ENCODE data around the gene TTLL6.
A peak's percentile ranks its signal among the peaks of the same experiment; 100 is the strongest.

Gene TTLL6

GRCh38 chr17:48815311-48815710 lies 1.7 kb downstream of the TTLL6 start:
- no peak for TF ChIP-seq CTCF (IDR thresholded peaks at IDR 0.05; ENCODE audit: control insufficient read depth, insufficient read depth, low read depth, low read length, missing control alignments)
- H3K4me3 ChIP-seq (ENCODE audit: control insufficient read depth, low read depth, low read length), result no peak overlapping the region
- no peak for DNase-seq (ENCODE audit: low read depth)

- TF ChIP-seq CTCF (IDR thresholded peaks at IDR 0.05; ENCODE audit: control insufficient read depth, insufficient read depth, low read depth, low read length, missing control alignments), result peak; percentile 87
- DNase-seq (ENCODE audit: low read depth), result no peak
- no peak overlapping the region for H3K4me3 ChIP-seq (ENCODE audit: control insufficient read depth, low read depth, low read length)
Measured at GRCh38 chr17:48814504-48814903, 2.5 kb downstream of the TTLL6 start.

GRCh38 chr17:48812001-48812400 lies 5.0 kb downstream of the TTLL6 start:
- H3K4me3 ChIP-seq (ENCODE audit: control insufficient read depth, low read depth, low read length), result no peak overlapping the region
- TF ChIP-seq CTCF (IDR thresholded peaks at IDR 0.05; ENCODE audit: control insufficient read depth, insufficient read depth, low read depth, low read length, missing control alignments), result no peak
- DNase-seq (ENCODE audit: low read depth), result no peak

GRCh38 chr17:48809182-48809581 lies 7.8 kb downstream of the TTLL6 start:
- no peak for TF ChIP-seq CTCF (IDR thresholded peaks at IDR 0.05; ENCODE audit: control insufficient read depth, insufficient read depth, low read depth, low read length, missing control alignments)
- H3K4me3 ChIP-seq (ENCODE audit: control insufficient read depth, low read depth, low read length), result no peak overlapping the region
- DNase-seq (ENCODE audit: low read depth), result no peak

- H3K4me3 ChIP-seq (ENCODE audit: control insufficient read depth, low read depth, low read length), result no peak overlapping the region
- TF ChIP-seq CTCF (IDR thresholded peaks at IDR 0.05; ENCODE audit: control insufficient read depth, insufficient read depth, low read depth, low read length, missing control alignments), result peak; percentile 94
- DNase-seq (ENCODE audit: low read depth), result no peak
Measured at GRCh38 chr17:48804936-48805411, 12.1 kb downstream of the TTLL6 start.

DNA sequence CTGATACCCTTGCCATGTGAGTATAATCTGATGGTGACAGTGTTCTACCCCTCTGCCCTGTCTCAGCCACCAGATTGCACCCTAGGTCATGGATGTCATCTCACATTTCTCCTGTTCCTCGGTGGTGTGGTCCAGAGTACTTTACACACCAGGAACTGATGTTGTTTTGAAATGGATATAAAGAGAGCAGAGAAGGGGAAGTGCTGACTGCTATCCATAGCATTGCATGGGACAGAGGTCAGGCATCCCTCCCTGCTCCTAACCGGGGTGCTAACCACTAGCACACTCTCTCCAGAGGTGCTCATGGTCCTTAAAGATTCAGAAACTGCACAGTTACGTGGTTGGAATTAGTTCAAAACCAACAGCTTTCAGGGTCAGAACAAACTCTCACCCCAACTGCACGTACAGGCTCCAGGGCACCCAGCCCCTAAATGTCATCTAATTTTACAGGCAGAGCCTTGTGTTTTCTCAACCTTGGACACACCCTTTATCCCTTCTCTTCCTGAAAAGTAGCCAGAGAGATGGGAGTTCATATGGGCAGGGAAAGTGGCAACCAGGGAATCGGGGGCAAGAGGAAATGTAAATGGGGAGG lies 16.3 kb downstream of the TTLL6 start:
- no peak overlapping the region for H3K4me3 ChIP-seq (ENCODE audit: control insufficient read depth, low read depth, low read length)
- DNase-seq (ENCODE audit: low read depth), result no peak
- no peak for TF ChIP-seq CTCF (IDR thresholded peaks at IDR 0.05; ENCODE audit: control insufficient read depth, insufficient read depth, low read depth, low read length, missing control alignments)
